H1 (cell line): ENCODE measurements around the gene RPL19. TPM values are rescaled to one million over a fixed set of nuclear protein-coding genes. Genes with fewer than 3 reads are reported as not detected.

Source experiments
- CTCF ChIA-PET: fragments of 300-600 bp; sonication (Branson Sonifier 250); formaldehyde crosslinking; loops from one replicate; lab custom pipeline; 2021; ENCODE audit not compliant: partially characterized antibody; lab: Charles Lee
- POLR2A ChIA-PET: fragments of 300-600 bp; sonication (Branson Sonifier 250); formaldehyde crosslinking; loops from one replicate; lab custom pipeline; 2021; ENCODE audit warnings: inconsistent platforms; ENCODE audit not compliant: partially characterized antibody; lab: Charles Lee
- DNase-seq, 2 experiments: peaks; one replicate each; pipeline versions ENCODE4 v3.0.0 to v3.0.0-alpha.2; 2010 to 2022; ENCODE audit warnings: low spot score in 2 of 2, low read depth in 1 of 2, mixed read lengths in 1 of 2
- FAIRE-seq: peaks from 2 replicates; lab custom pipeline; 2011; peaks lifted over from hg19 to GRCh38; lab: Jason Lieb, UNC
- H2AFZ ChIP-seq: 2 replicates; pipeline ENCODE4 v1.8.1; 2012; ENCODE audit warnings: low read length, inconsistent platforms
- H2AK5ac ChIP-seq: 2 replicates; pipeline ENCODE4 v1.6.1; 2013; ENCODE audit warnings: low read depth, low read length
- H2BK120ac ChIP-seq: replicated peaks from 2 replicates; pipeline ENCODE3; 2013; ENCODE audit warnings: low read depth, low read length, inconsistent platforms
- H2BK12ac ChIP-seq: 2 replicates; pipeline ENCODE4 v1.6.1; 2013; ENCODE audit warnings: low read depth, low read length
- H2BK15ac ChIP-seq: 2 replicates; pipeline ENCODE4 v1.6.1; 2013; ENCODE audit warnings: low read length
- H2BK20ac ChIP-seq: 2 replicates; pipeline ENCODE4 v1.6.1; 2013; ENCODE audit warnings: low read length
- H2BK5ac ChIP-seq: 2 replicates; pipeline ENCODE4 v1.6.1; 2013; ENCODE audit warnings: low read depth, low read length
- H3K14ac ChIP-seq: 2 replicates; pipeline ENCODE4 v1.6.1; 2013; ENCODE audit warnings: inconsistent platforms; ENCODE audit not compliant: insufficient read length
- H3K18ac ChIP-seq: 2 replicates; pipeline ENCODE4 v1.6.1; 2013; ENCODE audit warnings: low read length; ENCODE audit errors: extremely low read depth
- H3K23ac ChIP-seq: 2 replicates; pipeline ENCODE4 v1.6.1; 2013; ENCODE audit warnings: inconsistent platforms; ENCODE audit not compliant: insufficient read length
- H3K23me2 ChIP-seq: 2 replicates; pipeline ENCODE4 v1.6.1; 2013; ENCODE audit warnings: low read depth, low read length
- H3K27ac ChIP-seq: 2 replicates; pipeline ENCODE4 v1.6.1; 2011; ENCODE audit warnings: low read depth, low read length, inconsistent platforms
- H3K27me3 ChIP-seq, 4 experiments: replicated peaks in 1 of 4; 1 replicate in 1 of 4; 2 replicates in 3 of 4; pipeline versions ENCODE4 v1.6.1 to v1.8.1; 2011 to 2013; ENCODE audit warnings: low read length in 3 of 4, mild to moderate bottlenecking in 3 of 4, inconsistent platforms in 2 of 4, mixed read lengths in 2 of 4, moderate library complexity in 1 of 4; ENCODE audit not compliant: control insufficient read depth in 3 of 4, insufficient read depth in 3 of 4; ENCODE audit errors: extremely low read depth in 1 of 4
- H3K36me3 ChIP-seq, 4 experiments: 2 replicates each; pipeline versions ENCODE4 v1.6.1 to v1.8.1; 2011 to 2013; ENCODE audit warnings: mild to moderate bottlenecking in 4 of 4, low read length in 3 of 4, moderate library complexity in 2 of 4, control low read depth in 1 of 4, inconsistent platforms in 1 of 4; ENCODE audit not compliant: insufficient read depth in 4 of 4, control insufficient read depth in 2 of 4
- H3K4ac ChIP-seq: replicated peaks from 2 replicates; pipeline ENCODE3; 2013; ENCODE audit warnings: low read length, low read depth, mixed read lengths, inconsistent platforms; ENCODE audit not compliant: insufficient read length
- H3K4me1 ChIP-seq, 4 experiments: replicated peaks in 1 of 4; 1 replicate in 1 of 4; 2 replicates in 3 of 4; pipeline versions ENCODE4 v1.6.1 to v1.8.1; 2011 to 2013; ENCODE audit warnings: low read length in 3 of 4, inconsistent platforms in 2 of 4, mixed read lengths in 1 of 4; ENCODE audit not compliant: insufficient read depth in 4 of 4, control insufficient read depth in 3 of 4
- H3K4me2 ChIP-seq, 2 experiments: 2 replicates each; pipeline versions ENCODE4 v1.6.1 to v1.8.1; 2011 to 2013; ENCODE audit warnings: low read depth in 2 of 2, low read length in 2 of 2, control low read depth in 1 of 2, inconsistent platforms in 1 of 2, mild to moderate bottlenecking in 1 of 2; ENCODE audit not compliant: insufficient read depth in 1 of 2
- H3K4me3 ChIP-seq, 4 experiments: fragments of 200-600, 300-600 bp in 1 of 4; sonication (generic), shearing (Covaris generic), sonication (Bioruptor Twin) in 1 of 4; 2 replicates each; pipeline versions ENCODE4 v1.5.1 to v1.8.1; 2011 to 2016; ENCODE audit warnings: low read length in 4 of 4, low read depth in 3 of 4, control low read depth in 2 of 4, inconsistent platforms in 2 of 4, mild to moderate bottlenecking in 2 of 4, mixed read lengths in 1 of 4, moderate library complexity in 1 of 4; ENCODE audit not compliant: insufficient read depth in 2 of 4; ENCODE audit errors: extremely low read depth in 1 of 4
- H3K56ac ChIP-seq: replicated peaks from 2 replicates; pipeline ENCODE3; 2013; ENCODE audit warnings: low read depth, mild to moderate bottlenecking, mixed read lengths, low read length, inconsistent platforms; ENCODE audit not compliant: insufficient read length
- H3K79me1 ChIP-seq: 2 replicates; pipeline ENCODE4 v1.6.1; 2013; ENCODE audit warnings: low read depth, low read length, control low read depth
- H3K79me2 ChIP-seq, 2 experiments: 2 replicates each; pipeline versions ENCODE4 v1.6.1 to v1.8.1; 2012 to 2013; ENCODE audit warnings: low read length in 2 of 2, mild to moderate bottlenecking in 2 of 2, inconsistent platforms in 1 of 2; ENCODE audit not compliant: insufficient read depth in 2 of 2, control insufficient read depth in 1 of 2
- H3K9ac ChIP-seq, 4 experiments: replicated peaks in 1 of 4; 1 replicate in 1 of 4; 2 replicates in 3 of 4; pipeline versions ENCODE4 v1.6.1 to v1.8.1; 2011 to 2013; ENCODE audit warnings: low read depth in 3 of 4, low read length in 3 of 4, control low read depth in 2 of 4, mild to moderate bottlenecking in 2 of 4, moderate library complexity in 2 of 4, inconsistent platforms in 1 of 4; ENCODE audit errors: extremely low read depth in 1 of 4
- H3K9me3 ChIP-seq, 2 experiments: 2 replicates each; pipeline versions ENCODE4 v1.6.1 to v1.8.1; 2012 to 2013; ENCODE audit warnings: mild to moderate bottlenecking in 2 of 2, moderate library complexity in 2 of 2, control low read depth in 1 of 2, inconsistent platforms in 1 of 2, low read depth in 1 of 2, low read length in 1 of 2, mixed read lengths in 1 of 2; ENCODE audit not compliant: insufficient read depth in 2 of 2
- H4K20me1 ChIP-seq, 2 experiments: replicated peaks in 1 of 2; 2 replicates each; pipeline versions ENCODE3 to v1.8.1; 2011 to 2013; ENCODE audit warnings: inconsistent platforms in 2 of 2, low read length in 2 of 2, mild to moderate bottlenecking in 1 of 2; ENCODE audit not compliant: insufficient read depth in 2 of 2, control insufficient read depth in 1 of 2
- H4K5ac ChIP-seq: 2 replicates; pipeline ENCODE4 v1.6.1; 2013; ENCODE audit warnings: low read length, low read depth, mixed read lengths, inconsistent platforms; ENCODE audit not compliant: insufficient read length
- H4K8ac ChIP-seq: 2 replicates; pipeline ENCODE4 v1.8.0; 2013; ENCODE audit warnings: mild to moderate bottlenecking, moderate library complexity, low read length, inconsistent platforms; ENCODE audit not compliant: insufficient read depth; ENCODE audit errors: extremely low read depth
- H4K91ac ChIP-seq: replicated peaks from 2 replicates; pipeline ENCODE3; 2013; ENCODE audit warnings: low read length, mixed read lengths, inconsistent platforms; ENCODE audit not compliant: insufficient read length
- BACH1 ChIP-seq: IDR thresholded peaks from 2 replicates; pipeline ENCODE4 v1.6.1; 2012; ENCODE audit warnings: low read length, improper control_type of control experiment
- CEBPB ChIP-seq: IDR thresholded peaks from 2 replicates; pipeline ENCODE4 v1.6.1; 2012; ENCODE audit warnings: low read depth, low read length
- CTBP2 ChIP-seq: IDR thresholded peaks from 2 replicates; pipeline ENCODE4 v1.7.0; 2011; ENCODE audit warnings: borderline replicate concordance, mild to moderate bottlenecking, moderate library complexity, mixed read lengths, low read length; ENCODE audit not compliant: insufficient read depth, insufficient read length
- RFX5 ChIP-seq: IDR thresholded peaks from 2 replicates; pipeline ENCODE4 v1.6.1; 2011; ENCODE audit warnings: low read depth, low read length, improper control_type of control experiment, borderline replicate concordance
- WGBS, 2 experiments: shearing (Covaris generic) in 1 of 2; methylation state at CpG; one replicate each; pipeline versions ENCODE4 v1.1.6 to v1.1.7; 2013 to 2015; ENCODE audit warnings: low lambda C conversion rate in 2 of 2, mixed read lengths in 2 of 2, inconsistent platforms in 1 of 2, low coverage in 1 of 2, missing lambda C conversion rate in 1 of 2; ENCODE audit not compliant: insufficient replicate concordance in 2 of 2, insufficient coverage in 1 of 2, insufficient read length in 1 of 2; ENCODE audit errors: extremely low coverage in 1 of 2, missing lambda C conversion rate in 1 of 2; 5-methylcytosine and 5-hydroxymethylcytosine counted together
- polyA plus RNA-seq, 7 experiments: library from polyadenylated mRNA; depleted of rRNA in 3 of 7; stranded (reverse) in 5 of 7; unstranded in 2 of 7; fragments of >200 nt in 5 of 7; fragments of 200-250 nt in 2 of 7; gene quantifications; 1 replicate in 5 of 7; 2 replicates in 1 of 7; 4 replicates in 1 of 7; pipeline versions ENCODE4 v1.2.1 to v1.2.3, GENCODE V29; 2011 to 2013; ENCODE audit warnings: missing spikeins in 2 of 7, mixed read lengths in 2 of 7
- total RNA-seq: library from RNA; stranded (reverse); fragmentation: NEBNext Ultra II Directional; extraction: Animal tissue kit (Norgen Biotek cat#: 25700); gene quantifications from 2 replicates; pipeline ENCODE4 v1.2.1, GENCODE V29; 2021

RPL19 gene
- total and polyA plus RNA-seq, 2 of the 8 experiments (the other 6 are each of a cell fraction or from before 2014, with no cell fraction given) = 2,108 to 2,182 TPM

DNA sequence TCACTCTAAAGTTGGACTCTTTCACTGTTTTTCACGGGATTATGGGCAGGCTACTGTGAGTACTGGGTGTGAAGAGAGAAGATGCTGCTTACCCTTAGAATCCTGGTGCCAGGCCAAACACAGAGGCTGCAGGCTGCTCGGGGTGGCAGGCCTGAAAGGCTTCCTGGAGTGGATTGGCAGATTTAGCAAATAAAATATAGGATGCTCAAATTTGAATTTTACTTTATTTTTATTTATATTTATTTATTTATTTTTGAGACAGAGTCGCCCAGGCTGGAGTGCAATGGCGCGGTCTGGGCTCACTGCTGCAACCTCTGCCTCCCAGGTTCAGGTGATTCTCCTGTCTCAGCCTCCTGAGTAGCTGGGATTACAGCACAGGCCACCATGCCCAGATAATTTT lies 40.5 kb downstream of the RPL19 start:
- Histone ChIP-seq H4K5ac (no peak overlapping the region), H4K91ac (no peak overlapping the region), H3K79me1 (no peaks in the 10 kb centered on the region), H4K8ac (no peak overlapping the region), H3K27ac (no peak overlapping the region), H2BK5ac (no peak overlapping the region), H3K4me1 (peaks cover 0 to 15% (median 5%) of the 10 kb centered on the region in 4 experiments; a peak in 6 of 7 replicates), H3K4me3 (no peak overlapping the region), H3K79me2 (no peaks in the 10 kb centered on the region), H2BK120ac (no peak overlapping the region), H3K9me3 (no peaks in the 10 kb centered on the region), H3K4ac (no peak overlapping the region), H3K36me3 (no peaks in the 10 kb centered on the region), H3K23me2 (peaks cover 2% of the 10 kb centered on the region; the same call in 1 of the 2 replicates), H2BK12ac (no peak overlapping the region), H2AFZ (no peak overlapping the region), H3K56ac (no peak overlapping the region), H2BK20ac (no peak overlapping the region), H3K23ac (no peak overlapping the region), H3K4me2 (no peak overlapping the region), H3K14ac (no peak overlapping the region), H4K20me1 (no peaks in the 10 kb centered on the region), H3K18ac (no peak overlapping the region), H3K27me3 (no peaks in the 10 kb centered on the region), H3K9ac (no peak overlapping the region), H2BK15ac (no peak overlapping the region), H2AK5ac (no peak overlapping the region)
- DNase-seq (no peak), FAIRE-seq (no peak)
- ChIA-PET CTCF (interaction anchor here (0.9 to 22.6 kb wide), 7 partner anchors 1 to 170 kb away, joined by 3 to 982 read pairs (median 9); partner anchors contain the start of gene STAC2), POLR2A (interaction anchor here (0.9 to 1.9 kb wide), 2 partner anchors 34 to 40 kb away, joined by 4 to 6 read pairs; partner anchors contain the start of gene RPL19)
- WGBS, 2 experiments = 94% methylated on average over 5 of the region's 5 CpGs; no CpG with 5 or more reads in 1 of the 2 experiments
- TF ChIP-seq CEBPB (no peak), BACH1 (no peak), CTBP2 (no peak), RFX5 (no peak)
